GM19467 (cell line): Measurements from ENCODE around the gene LRRC51.

Experiments used
- ATAC-seq: cut with Tn5 transposase; IDR thresholded peaks from one replicate; pipeline ENCODE4 v1.9.1; 2021; ENCODE audit warnings: mild to moderate bottlenecking, moderate library complexity; ENCODE audit not compliant: unreplicated experiment

Gene LRRC51, protein sequence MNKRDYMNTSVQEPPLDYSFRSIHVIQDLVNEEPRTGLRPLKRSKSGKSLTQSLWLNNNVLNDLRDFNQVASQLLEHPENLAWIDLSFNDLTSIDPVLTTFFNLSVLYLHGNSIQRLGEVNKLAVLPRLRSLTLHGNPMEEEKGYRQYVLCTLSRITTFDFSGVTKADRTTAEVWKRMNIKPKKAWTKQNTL

DNA sequence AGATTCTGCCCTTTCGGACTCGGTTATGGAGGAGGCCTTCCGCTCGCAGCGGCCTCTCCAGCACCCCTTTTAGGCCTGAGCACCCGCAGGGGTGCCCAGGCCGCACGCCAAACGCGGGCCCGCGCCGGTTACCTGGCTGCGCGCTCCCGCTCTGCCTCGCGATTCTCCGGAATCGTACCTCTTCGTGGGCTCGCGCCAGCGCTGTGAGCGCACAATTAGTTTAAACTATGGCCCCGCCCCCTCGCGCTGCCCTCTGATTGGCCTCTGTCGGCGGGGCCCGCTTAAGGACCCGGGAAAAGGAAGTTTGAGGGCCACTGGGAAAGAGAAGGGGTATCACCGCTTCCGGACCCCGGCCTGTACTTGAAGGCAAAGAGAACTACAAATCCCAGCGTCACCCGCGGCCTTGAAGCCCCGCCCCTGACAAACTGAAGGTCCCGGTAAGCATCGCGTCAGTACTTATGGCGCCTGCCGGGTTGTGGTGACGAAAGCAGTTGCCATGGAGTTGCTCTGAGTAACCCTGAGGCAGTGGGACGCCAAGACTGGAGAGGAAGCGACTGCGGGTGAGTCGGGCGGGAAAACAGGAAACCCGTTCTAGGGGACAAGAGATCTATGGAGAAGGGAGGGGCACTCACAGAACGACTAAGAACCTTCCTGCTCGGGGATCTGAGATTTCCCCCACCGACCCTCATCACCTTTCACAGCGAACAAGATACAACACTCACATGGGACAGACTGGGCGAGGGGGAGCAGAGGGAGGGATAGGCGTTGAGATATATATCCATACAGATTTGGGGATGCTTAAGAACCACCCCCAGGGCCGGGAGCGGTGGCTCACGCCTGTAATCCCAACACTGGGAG, at the start of gene LRRC51, which contains the start of gene NUMA1:
LRRC51 (plus strand) TSS at position 525 of the 858 bp plus-strand sequence. CDS start 8,234 bp downstream, outside the sequence.
NUMA1 (minus strand) TSS at position 217 of the 858 bp plus-strand sequence. CDS start 44,599 bp downstream, outside the sequence.
- ATAC-seq = peak; percentile 89

GRCh38 chr11:72036687-72037086, 44.0 kb upstream of the LRRC51 start:
- ATAC-seq = no peak

GRCh38 chr11:72037554-72038311, 42.9 kb upstream of the LRRC51 start:
- ATAC-seq = no peak

- no peak for ATAC-seq
These were observed 42.2 kb upstream of the LRRC51 start for GRCh38 chr11:72038491-72038890.

DNA sequence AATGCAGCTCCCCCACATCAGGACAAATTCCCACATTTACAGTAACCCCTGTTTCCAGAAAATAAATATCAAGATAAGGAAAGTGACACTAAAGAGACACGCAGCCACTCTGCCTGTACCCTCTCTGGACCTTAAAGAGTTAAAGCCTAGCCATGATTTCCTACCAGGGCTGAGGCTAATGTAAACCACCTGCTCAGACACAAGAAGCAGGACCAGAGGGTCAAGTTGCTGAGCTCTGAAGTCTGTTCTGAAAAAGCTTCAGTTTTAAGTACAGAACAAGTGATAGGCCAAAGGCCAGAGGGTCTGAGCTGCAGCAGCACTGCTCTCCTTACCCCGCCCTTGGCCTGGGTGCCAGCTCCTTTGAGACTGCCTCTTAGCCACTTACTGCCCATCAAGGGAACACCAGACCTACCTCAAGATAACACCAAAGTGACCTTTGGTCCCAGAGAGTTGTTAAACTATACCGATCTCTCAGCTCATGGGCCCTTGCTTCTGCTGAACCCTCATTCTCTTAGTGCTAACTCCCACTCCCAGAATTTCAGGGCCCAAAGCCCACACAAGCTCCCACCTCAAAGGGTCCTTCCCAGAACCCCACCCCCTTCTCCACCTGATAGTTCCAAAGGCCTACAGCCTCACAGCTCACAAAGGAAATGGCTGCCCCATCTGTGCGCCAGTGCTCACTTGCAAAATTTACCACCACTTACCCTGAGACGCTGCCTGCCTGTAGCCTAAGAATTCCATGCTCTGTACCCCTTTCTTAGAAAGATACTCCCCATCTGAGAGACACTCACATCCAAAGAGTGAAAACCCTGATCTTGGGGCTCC, 41.4 kb upstream of the LRRC51 start:
- ATAC-seq = no peak

DNA sequence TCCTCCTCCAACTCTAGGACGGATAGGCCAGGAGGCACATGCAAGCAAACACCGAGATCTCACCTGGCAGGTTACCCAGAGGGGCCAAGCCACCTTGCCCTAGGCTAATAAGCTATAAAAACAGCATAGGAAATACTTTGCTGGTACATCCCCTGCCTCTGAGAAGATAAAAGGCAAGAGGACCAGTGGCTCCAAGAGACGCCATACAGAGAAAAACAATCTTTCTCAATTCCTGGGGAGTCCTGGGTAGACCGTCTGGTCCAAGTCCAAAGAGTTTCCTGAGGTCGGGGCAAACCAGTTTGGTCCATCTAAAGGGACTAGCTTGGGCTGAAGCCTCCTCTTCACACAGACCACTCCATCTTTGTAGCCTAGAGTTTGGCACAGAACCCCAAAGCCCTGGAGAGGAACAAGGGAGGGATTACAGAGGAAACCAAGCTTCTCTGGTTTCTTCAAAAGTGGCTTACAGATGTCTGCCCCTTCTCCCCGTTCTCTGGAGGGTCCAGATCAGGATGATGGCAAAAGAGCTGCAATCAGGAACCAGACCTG, 40.7 kb upstream of the LRRC51 start:
- no peak for ATAC-seq

GRCh38 chr11:72040491-72041363, 39.9 kb upstream of the LRRC51 start:
- ATAC-seq = no peak

GRCh38 chr11:72041364-72042063, 39.1 kb upstream of the LRRC51 start:
- no peak for ATAC-seq

DNA sequence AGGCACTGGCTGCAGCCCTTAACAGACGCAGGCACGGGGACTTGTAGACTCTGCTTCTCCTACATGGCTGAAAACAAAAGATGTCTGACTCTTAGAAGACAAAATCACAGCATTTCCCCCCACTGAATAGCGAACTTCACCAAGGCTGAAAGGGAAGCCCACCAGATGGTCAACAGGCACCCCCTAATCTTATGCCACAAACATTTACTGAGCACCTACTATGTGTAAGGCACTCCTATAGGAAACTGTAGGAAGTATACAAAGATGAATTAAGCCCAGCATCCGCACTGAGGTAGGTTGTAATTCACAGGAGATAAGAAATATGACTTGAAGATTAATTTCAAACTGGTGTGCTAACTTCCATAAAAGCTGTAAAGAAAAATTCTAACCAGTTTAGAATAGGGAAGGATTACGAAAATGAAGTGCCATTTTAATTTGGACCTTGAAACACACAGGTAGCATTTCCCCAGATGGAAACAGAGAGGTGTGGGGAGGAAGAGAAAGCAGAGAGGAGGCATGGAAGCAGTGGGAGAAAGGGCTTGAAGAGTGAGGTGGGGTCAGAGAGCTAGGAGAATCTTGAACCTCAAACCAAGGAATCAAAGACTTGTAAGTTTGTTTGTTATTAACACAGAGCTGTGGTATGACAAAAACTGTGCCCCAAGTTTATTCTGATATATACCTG, 38.4 kb upstream of the LRRC51 start:
- no peak for ATAC-seq

DNA sequence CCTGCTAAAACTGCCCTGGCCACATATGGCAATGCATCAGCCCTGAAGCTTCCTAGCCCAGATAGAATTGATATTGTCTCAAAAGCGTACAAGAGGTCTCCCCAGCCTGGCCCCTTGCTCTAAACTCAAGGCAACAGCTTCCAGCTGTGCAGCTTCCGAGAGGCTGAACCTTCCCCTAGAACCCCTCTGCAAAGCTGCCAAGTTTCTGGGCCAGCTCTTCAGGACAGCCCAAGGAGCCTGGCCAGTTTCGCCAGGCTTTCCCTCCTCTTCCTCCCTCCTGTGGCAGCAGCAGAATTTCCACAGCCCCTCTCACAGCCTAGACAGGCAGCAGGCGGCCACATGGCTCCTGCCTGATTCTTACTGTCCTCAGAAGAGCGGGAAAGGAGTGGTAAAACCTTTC, 34.8 kb upstream of the LRRC51 start:
- ATAC-seq = no peak

DNA sequence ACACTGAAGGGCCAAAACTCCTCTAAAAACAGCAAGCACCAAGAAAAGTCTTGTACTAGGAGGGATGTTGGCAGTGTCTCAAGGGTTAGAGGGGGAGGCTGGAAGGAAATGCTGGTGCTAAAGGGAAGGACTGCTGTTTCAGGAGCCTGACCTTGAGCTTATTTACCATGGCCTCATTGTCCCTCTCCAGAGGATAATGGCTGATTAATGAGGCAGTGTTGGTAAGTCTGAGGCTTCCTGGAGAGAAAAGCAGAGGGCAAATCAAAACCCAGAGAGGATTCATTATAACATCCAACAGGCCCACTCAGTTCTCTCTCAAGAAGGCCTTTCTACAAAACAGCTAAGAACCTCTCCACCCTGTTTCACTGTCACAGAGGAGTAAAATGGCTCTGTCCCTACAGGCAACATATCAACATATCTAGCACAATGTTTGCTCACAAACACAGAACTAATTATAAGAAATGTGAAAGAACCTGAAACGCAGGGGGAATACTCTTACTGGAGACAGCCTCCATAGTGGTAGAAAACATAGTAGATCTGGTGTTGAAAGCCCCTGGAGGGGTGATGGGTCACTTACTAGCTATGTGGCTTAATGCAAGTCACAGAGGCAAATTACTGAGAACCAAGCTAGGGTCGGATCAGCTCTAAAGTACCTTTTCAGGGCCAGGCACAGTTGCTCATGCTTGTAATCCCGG, 31.7 kb upstream of the LRRC51 start:
- ATAC-seq = no peak

DNA sequence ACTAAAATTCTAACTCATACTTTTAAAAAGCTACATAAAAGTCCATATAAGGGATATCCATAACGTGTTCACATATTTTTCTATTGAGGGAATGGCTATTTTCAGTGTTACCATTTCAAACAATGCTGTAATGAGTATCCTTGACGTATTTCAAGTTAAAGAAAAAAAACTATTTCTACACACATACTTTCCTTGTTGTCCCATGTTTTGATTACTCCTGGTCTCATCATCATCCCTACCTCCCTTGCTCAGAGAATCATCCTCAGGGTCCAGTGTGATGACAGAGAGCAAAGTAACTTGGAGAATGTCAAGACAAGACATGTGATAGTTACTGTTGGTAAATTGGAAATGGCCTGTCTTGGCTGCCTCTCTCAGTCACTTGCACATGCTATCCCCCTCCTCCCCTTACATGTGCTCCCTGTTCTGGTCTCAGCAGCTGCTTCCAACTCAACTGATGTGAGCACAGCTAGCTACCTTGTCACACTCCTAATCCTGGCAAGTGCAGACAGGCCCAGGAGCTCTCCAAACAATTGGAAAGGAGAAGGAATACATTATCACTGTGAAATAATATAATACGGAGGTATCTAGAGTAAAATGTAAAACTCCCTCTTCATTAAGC, 22.1 kb upstream of the LRRC51 start:
- no peak for ATAC-seq

DNA sequence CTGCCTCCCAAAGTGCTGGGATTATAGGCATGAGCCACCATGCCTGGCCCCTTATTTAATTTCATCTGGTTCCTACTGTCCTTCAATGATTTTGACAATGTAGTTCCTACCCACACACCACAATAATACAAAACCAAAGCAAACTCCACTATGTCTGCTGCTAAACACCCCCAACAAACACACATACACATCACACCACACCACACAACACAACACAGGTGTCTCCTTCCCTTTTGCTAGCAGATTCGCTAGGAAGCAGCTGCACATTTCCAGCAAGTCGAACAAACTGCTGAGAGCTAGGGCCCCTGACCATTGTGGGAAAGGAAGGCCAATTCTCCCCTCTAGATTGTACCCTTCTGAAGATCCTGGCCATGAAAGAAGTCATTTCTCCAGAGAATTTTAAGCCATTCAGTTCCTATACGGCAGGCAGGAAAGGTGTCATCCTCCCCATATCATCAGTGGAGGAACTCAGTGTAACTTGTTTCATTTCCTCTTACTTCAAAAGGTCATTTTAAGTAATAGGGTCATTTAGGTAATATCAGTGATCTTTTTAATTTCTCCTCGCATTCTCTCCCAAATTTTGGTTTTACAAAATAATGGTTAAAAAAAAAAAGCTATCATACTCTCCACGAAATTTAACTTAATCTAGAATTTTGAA, 18.8 kb upstream of the LRRC51 start:
- no peak for ATAC-seq

DNA sequence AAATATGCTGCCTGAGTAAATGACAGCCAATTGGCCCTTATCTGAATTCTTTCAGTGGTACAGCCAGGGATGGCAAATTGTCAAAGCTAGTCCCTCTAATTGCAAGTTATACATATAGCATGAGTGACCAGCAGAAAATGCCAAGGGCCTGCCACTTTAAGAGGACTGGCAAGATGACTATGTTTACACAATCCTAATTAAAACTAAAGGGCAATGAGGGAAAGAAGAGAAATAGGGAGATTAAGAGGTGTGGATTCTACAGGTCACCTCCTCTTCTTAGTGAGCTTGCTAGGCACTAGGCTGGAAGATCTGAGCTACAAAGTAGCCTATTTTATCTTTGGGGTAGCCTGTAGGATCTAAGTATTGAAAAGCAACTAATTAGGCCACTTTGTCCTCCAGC, 13.8 kb upstream of the LRRC51 start:
- ATAC-seq = no peak

- no peak for ATAC-seq
These were observed 13.4 kb upstream of the LRRC51 start for GRCh38 chr11:72067266-72067665.

- no peak for ATAC-seq
These were observed 13.0 kb upstream of the LRRC51 start for GRCh38 chr11:72067676-72068075.

GRCh38 chr11:72069200-72069599, 11.4 kb upstream of the LRRC51 start:
- ATAC-seq = no peak
